ENCODE measurements around the gene WDR81.

- no peak for TF ChIP-seq CTCF (IDR thresholded peaks at IDR 0.05)
- TF ChIP-seq POLR2A (IDR thresholded peaks at IDR 0.05), result no peak
Measured at GRCh38 chr17:1729966-1730325, 5.4 kb downstream of the WDR81 start.

All from esophagus squamous epithelium (tissue), 4 donors.